D341Med (cell line): ENCODE data around the gene TUBGCP2.
A peak's percentile ranks its signal among the peaks of the same experiment; 100 is the strongest.
"Not testable (repeated sequence)": the region's sequence is repeated elsewhere in the genome, so short reads cannot be mapped to it uniquely, and the experiment has no call there.

Source experiments
- DNase-seq: peaks from one replicate; pipeline ENCODE4 v3.0.0; 2012; ENCODE audit warnings: low spot score

TUBGCP2 gene

DNA sequence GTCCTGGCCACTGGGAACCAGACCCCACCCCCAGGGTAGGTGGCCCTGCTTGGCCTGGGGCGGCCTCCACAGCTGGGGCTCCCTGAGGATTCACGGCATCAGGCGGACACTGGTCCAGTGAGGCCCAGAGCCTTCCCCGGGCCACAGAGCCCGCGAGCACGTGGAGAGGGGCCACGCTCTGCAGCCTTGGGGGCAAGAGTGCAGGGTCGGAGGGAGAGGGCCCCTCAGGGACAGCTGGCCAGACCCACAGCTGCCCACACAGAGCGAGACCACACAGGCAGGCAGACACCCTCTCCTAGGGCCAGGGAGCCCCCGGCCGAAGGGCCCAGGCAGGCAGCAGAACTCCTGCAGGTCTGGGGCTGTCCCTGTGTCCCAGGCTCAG is 60.3 kb downstream of the TUBGCP2 start:
- no peak for DNase-seq

DNA sequence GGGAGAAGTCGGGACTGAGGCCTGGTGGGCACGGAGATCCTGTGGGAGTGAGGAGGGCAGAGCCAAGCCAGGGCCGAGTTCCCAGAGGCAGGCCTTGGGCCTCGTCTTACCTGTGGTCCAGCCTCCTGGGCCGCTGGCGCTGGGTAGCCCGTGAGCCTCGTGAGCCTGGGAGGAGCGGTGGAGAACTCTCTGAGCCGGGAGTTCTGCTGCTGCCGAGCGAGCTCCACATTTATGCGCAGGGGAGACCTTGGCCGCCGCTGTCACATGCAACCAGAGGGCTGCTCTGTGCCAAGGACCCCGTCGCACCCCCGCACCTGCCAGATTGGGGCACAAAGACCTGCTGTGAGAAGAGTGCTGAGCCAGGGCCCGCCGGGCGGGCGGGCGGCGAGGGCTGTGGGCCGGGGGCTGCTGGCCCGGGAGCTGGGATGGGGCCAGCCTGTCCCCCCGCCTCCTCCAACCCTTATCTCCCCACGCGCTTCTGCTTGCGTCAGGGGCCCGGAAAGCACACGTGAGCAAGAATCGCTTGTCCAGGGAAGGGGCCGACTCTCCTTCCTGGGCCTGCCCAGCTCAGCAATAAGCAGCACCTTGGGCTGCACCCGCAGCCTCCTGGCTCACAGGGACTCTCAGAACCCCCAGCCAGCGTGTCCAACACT is 60.9 kb downstream of the TUBGCP2 start:
- DNase-seq = no peak

DNA sequence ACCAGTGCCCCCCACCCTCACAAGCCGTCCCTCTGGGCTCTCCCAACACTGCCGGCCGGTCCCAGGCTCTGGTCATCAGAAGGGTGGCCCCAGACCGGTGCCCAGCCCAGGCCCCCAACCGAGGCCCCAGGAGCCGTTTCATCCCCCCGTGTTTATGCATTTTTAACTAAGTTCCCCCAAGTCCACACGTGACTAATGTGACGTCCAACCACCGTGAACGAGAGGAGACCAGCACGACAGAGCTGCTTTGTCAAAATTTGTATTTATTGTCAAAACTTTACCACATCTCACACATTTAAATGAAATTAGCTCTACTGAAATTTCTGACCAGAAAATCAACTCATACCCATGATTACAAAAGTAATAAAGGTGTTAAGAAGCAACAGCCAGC is 62.4 kb downstream of the TUBGCP2 start:
- DNase-seq = no peak

DNA sequence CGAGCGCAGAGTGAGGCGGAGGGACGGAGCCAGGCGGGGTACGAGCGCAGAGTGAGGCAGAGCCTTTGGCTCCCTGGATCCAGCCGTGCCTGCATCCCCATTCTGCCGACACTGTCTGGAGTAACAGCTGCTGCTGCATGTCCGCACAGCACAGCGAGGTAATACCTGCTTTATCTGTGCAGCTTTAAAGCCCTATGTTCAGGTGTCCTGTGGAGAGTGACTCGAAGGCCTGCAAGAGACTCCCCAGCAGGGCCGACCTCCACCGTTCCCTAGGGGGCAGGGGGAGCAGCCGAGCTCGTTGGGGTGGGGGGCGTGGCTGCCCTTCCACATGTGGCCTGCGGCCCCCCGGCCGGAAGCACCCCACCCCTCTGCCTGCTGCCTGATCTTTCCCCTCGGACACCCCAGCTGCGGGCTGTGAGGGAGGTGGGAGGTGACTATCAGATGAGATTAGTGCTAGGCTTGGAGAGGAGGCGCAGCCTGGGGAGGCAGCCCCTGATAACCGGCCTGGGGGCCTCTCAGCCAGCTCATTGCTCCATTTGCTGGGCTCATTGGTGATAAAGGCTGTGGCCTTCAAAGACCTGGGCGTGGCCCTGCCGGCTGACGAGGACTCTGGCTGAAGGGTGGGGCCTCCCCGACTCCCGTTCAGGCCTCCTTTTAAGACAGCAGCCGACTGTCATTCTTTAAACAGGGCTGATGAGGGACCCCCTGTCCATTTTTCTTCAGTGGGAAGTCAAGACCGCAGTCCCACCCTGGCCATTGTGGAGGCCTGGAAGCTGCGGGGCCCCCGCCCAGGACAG is 63.0 kb downstream of the TUBGCP2 start:
- DNase-seq = no peak

DNA sequence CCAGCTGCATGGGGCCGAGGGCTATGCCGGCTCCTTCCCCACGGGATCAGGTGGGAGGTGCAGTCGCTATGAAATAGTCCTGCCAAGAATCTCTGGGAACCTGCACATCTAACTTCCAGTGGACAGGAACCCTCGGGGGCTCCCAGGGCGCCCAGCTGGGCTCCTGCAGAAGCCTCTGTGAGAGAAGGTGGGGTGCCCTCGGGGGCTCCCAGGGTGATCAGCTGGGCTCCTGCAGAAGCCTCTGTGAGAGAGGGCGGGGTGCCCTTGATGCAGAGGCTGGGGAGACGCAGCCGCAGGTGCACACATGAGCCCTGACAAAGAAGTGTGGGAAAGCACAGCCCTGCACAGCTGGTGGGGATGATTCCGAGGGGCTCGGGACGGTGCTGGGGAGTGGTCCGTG is 65.1 kb downstream of the TUBGCP2 start:
- no peak for DNase-seq

DNA sequence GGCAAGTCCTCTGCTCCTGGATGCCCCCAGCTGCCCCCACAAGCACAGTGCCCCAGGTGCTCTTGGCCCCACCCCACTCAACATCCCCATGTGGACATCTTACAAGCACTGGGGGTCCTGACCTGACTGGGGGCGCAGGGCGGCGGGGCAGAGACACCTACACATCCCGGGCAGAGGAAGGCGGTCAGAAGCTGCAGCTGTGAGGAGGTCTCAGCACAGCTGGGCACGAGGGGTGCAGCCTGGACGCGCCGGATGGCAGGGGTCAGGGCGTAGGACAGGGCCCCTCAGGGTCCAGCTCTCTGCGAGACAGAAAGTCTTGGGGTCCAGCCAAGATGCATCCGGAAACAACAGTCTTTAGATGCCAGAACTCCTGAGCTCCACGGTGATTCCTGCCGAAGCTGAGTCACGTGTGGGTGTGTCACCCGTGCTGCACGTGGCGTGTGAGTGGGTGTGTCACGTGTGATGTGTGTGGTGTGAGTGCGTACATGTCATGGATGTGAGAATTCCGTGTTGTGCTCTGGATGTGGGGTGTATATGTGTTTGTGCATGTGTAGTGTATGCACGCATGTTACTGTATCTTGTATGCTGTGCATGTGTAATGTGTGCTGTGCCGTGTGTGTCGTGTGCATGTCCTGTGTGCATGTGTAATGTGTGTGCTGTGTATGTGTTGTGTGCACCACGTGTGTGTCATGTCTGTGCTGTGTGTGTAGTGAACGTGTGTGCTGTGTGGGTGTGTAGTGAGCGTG is 65.9 kb downstream of the TUBGCP2 start:
- DNase-seq = no peak

DNA sequence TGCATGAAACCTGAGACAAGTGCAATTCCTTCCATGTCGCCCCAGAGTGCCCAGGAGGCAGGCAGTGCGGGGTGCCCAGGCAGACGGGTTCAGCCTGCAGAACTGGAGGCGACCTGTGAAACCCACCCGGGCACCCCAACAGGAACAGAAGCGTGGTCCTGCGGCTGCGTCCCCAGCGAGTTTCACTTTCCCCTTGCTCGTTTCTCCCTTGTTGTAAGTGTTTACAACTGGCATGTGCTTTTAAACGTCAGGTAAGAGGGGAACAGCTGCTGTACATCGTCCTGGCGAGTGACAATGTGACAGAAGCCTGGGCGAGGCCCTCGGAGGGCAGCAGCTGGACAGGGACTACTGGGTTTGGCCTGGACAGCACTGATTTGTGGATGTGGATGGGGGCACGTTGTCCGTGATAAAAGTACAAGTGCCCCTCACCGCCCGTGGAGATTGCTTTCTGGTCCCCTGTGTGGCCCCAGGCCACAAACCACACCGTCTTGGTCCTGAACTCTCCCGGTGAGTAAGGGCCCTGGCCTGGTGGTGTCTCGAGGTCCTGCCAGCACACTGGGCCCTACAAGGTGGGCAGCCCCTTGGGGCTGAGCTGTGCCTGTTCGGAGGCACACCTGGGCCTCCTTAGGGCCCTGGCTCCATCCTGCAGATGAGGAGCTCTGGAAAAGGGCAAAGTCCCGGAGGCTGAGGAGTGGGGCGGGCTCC is 67.0 kb downstream of the TUBGCP2 start:
- DNase-seq = no peak

DNA sequence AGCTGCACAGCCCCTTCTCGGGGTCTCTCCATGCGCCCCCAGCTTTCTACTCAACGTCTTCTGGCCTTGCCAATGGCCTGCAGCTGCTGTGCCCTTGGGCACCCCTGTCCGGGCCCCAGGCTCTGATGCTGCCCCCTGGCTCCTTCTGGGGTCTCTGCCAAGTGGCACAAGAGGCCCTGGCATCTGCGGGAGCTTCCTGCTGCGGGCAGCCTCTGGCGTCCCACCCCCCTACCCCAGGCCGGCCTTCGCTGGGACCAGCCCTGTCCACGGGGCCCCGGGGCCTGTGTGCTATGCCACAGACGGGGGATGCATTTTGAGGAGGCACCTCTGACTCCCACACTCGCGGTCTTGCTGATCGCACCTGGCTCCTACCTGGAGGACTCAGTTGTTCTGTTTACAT is 68.7 kb downstream of the TUBGCP2 start:
- no peak for DNase-seq

DNA sequence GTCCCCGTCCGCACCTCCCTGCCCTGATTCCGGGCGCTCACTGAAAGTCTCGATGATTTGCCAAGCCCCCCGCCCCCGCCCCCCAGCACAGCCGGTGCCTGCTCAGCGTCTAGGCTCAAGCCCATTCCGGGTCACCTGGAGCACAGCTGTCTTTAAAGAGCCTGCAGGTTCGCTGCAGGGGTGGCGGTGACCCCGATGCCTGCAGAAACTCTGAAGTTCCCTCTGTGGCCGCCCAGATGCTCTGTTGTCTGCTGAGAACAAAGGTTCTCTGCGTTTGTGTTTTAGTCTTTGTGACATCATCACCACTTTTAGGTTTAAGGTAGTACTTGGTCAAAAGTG is 70.2 kb downstream of the TUBGCP2 start:
- DNase-seq = no peak

DNA sequence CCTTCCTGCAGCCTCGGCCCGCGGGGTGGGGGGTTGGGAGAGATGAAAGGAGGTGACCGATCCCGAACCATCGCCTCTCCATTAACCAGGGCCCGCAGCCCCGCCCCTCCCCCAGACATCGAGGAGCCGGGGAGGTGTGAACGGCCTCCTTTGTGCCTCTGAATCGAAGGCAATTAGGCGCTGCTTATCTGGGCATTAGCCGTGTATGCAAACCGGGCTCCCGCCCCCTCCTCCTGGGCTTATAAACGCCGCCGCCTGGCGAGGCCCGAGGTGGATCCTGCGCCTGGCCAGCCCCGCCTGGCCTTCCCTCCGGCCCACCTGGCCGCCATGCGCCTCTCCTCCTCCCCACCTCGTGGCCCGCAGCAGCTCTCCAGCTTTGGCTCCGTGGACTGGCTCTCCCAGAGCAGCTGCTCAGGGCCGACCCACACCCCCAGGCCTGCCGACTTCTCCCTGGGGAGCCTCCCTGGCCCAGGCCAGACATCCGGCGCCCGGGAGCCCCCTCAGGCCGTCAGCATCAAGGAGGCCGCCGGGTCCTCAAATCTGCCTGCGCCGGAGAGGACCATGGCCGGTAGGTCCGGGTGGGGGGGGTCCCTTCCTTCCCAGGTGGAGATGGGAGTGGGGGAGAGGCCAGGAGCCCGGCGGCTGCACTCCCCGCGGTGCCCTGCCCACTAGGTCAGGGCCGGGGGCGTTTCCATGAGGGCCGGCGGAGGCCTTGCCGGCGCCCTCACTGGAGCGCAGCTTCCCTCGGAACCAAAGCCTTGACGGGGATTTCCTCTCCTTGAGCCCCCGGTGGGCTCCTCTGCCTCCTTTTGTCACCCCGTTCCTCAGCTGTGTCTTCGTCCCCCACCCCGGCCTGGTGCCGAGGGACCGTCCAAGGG is 70.8 kb downstream of the TUBGCP2 start, which contains the start of gene VENTX:
Gene VENTX (plus strand): TSS at position 268 of the 878 bp plus-strand sequence. CDS start 60 bp downstream, at position 328.
- DNase-seq = no peak

DNA sequence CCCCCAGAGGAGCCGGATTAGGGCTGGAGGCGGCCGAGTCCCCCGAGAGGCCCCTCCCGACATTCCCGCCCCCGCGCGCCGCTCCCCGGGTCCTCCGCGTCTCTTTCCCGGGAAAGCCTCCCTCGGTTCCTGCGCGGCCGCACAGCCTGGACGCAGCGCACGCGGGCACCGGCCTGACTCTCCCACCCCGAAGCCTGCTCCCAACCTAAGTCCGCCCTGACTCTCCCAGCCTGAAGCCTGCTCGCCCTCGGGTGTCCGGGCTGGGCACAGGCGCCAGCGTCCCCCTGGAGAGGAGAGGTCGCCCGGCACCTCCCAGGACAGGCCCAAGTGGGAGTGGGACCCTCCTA is 71.5 kb downstream of the TUBGCP2 start:
- no peak for DNase-seq

DNA sequence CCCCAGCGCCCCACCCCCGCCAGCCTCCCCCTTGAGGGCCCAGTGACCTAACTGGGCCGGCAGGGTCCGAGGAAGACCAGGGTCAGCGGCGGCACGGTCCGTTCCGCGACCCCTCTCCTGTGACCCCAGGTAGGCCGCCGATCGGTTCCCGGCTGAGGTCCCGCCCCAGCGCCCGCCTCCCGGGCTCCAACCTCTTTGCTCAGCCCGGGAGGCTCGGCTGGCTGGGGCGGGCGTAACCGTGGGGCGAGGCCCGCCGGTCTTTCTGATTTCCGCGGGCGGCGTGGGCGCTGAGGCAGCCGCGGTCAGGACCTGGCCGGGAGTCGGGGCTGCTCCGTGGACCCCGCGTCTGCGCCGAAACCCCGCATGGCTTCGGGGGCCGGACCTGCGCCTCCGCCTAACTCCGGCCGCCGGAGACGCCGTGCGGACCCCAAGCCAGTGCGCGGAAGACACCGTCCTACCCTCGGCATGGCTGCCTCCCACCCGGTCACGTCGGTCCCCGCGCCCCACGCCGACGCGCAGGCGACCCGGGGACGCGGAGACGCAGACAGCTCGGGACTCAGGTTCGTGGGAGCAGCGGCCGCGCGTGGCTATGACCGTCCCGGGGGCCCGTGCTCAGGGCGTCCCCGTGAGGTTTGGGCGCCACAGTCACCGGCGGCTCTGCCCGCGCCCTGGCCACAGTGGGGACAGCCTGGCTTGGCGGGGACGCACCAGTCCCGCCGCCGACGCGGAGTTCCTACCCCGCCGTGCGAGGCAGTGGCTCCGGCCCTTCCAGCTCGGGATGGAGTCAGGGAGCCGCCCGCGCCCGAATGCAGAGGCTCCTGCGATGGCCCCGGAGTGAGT is 72.1 kb downstream of the TUBGCP2 start:
- no peak for DNase-seq

DNA sequence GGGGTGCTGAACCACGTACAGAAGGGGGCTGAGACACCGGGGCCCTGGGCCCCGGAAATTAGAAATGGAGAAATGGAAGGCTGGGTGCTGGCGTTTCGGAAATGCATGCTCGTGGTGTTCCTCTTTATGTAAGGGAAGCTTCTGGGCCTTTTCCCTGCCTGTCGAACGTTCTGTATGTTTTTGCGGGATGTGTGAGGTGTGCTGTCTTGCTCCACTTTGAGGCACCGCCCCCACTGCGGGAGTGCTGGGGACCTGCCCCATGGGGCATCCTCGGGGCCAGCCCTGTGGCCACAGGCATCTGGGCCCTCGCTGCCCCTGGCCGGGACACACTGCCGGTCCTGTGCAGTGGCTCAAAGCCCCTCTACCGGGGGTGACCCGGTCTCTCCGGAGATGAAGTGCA is 72.7 kb downstream of the TUBGCP2 start:
- DNase-seq = no peak

DNA sequence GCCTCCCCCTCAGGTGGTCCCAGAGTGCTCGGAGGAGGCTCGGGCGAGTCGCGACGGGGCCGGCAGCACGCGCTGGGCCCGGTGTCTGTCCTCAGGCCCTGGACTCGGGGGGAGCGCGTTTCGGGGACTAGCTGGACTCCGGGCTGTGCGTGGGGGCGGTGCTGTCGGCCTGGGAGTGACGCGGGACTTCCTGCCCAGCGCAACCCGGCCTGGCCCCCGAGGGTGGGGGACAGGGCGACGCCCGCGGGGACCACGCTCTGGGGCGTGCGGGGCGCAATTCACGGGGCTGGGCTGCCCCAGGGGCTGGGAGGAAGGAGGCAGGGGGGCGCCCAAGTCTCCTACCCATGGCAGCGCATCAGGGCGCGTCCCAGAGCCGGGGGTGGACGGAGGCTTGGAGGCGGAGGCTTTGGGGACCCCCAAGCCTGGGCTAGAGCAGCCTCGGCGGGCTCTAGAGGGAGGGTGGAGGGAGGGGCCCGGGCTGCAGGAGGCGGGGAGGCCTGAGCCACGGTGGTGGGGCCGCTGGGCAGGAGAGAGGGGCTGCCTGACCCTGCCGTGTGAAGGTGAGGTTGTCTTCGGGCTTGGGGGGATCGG is 73.3 kb downstream of the TUBGCP2 start:
- DNase-seq = no peak

DNA sequence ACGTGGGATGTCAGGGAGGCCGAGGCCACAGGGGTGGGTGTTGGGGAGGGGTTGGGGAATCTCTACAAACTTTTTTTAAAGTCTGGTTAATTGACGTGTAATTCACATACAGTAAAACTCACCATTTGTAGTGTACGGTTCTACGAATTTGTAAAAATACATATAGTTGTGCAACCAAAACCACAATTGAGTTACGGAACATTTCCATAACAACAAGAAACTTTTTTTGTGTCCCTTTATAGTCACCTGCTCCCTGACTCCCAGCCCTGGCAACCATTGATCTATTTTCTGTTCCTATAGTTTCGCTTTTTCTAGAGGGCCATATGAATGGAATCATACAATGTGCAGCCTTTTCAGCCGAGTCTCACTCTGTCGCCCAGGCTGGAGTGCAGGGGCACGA is 73.9 kb downstream of the TUBGCP2 start:
- not testable (repeated sequence) for DNase-seq

DNA sequence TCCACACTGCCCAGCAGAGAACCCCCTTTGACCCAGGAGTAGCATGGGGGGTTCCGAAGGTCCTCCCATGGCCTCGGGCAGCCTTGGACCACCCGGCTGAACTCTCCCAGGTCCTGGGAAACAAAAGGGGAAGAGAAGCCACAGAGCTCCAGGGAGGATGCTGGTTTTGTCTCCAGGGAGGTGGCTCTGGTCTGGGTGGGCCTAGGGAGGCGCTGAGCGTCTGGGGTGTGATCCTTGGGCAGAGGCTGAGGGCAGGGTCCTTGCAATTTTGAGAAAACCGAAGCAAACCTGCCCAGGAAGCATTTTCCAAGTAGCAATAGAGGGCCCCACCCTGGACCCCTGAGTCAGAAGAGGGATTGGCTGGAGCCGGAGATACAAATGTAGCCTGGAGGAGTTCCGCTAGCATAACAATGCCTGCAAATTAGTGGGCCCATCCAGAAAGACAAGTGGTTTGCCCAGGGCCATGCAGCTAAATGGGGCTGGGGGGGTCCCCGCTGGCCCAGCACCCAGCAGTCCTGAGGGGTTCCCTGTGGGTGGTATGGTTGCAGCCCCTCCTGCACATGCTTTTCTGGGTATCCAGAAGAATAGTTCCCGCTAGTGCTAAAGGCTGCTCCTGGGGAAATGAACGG is 76.6 kb downstream of the TUBGCP2 start:
- DNase-seq = no peak

DNA sequence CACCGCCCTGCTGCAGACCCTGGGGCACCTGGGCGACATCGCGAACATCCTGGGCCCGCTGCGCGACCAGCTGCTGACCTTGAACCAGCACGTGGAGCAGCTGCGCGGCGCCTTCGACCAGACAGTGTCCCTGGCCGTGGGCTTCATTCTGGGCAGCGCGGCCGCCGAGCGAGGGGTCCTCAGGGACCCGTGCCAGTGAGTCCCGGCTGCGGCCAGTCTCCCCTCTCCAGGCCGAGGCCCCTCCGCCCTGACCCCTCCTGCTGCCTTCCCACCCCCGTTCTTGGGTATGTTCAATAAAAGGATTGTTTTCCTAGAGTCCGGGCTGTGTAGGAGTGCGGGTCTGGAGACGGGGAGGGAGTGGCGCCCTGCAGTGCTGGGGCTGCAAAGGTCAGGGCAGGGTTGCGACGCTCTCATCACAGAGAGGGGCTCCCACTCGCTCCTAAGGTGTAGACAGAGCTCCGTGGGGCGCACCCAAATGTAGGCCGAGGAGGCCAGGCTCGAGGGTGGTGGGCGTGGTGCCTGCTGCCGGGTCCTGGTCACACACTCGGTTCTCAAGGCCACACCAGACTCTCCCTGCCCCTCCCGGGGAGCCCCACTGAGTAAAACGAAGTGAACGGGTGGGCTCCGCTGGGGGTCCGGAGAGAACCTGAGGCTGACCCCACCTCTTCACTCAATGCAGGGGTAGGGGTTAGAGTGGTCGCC is 77.3 kb downstream of the TUBGCP2 start:
- no peak for DNase-seq

DNA sequence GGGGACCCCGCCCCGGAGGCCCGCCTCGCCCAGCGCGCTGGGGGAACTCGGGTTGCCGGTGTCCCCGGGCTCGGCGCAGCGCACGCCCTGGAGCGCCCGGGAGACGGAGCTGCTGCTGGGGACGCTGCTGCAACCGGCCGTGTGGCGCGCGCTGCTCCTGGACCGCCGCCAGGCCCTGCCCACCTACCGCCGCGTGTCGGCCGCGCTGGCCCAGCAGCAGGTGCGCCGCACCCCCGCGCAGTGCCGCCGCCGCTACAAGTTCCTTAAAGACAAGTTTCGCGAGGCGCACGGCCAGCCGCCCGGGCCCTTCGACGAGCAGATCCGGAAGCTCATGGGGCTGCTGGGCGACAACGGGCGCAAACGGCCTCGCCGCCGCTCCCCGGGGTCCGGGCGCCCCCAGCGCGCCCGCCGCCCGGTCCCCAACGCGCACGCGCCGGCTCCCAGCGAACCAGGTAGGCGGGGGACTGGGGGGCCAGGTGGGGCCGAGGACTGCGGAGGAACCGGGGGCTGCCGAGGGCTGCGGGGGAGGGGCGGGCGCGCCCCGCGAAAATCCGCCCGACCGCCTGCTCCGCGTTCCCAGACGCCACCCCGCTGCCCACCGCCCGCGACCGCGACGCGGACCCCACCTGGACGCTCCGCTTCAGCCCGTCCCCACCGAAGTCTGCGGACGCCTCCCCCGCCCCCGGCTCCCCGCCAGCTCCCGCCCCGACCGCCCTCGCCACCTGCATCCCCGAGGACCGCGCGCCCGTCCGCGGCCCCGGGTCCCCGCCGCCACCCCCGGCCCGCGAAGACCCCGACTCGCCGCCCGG is 78.1 kb downstream of the TUBGCP2 start:
- DNase-seq = peak; percentile 53

DNA sequence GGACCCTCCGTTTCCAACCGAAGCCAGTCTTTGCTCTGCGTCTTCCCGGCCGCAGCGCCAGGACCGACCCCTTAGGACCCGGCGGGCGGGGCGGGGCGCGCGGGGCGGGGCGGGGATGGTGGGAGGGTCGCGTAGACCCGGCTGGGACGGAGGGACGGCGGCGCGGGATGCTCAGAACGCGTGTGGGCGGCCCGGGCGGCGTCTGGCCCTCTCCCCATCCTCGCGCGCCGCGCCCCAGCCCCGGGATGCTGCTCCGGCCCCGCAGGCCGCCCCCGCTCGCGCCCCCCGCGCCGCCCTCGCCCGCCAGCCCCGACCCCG is 78.7 kb downstream of the TUBGCP2 start, which contains the start of gene UTF1:
Gene UTF1 (plus strand): TSS at position 174 of the 318 bp plus-strand sequence. CDS start 72 bp downstream, at position 246.
- DNase-seq = no peak
